SH-SY5Y (cell line): ENCODE data around the gene MOV10L1.

Experiments used
- GATA2 ChIP-seq: IDR thresholded peaks from 2 replicates; pipeline ENCODE4 v1.6.1; 2011; ENCODE audit warnings: mild to moderate bottlenecking, low read depth, low read length
- GATA3 ChIP-seq: IDR thresholded peaks from 2 replicates; pipeline ENCODE4 v1.6.1; 2011; ENCODE audit warnings: low read depth, mild to moderate bottlenecking, low read length, moderate library complexity

MOV10L1 gene

GRCh38 chr22:50056214-50056972, 33.4 kb upstream of the MOV10L1 start:
- TF ChIP-seq GATA3 (no peak), GATA2 (no peak)

- TF ChIP-seq GATA2 (no peak), GATA3 (no peak)
Measured at GRCh38 chr22:50057278-50058060, 32.3 kb upstream of the MOV10L1 start.

GRCh38 chr22:50058061-50058905, 31.5 kb upstream of the MOV10L1 start, which contains the start of gene TTLL8:
Gene TTLL8, minus strand, starts transcription at chr22:50058298.
- no peak for TF ChIP-seq GATA3
- no peak for TF ChIP-seq GATA2

DNA sequence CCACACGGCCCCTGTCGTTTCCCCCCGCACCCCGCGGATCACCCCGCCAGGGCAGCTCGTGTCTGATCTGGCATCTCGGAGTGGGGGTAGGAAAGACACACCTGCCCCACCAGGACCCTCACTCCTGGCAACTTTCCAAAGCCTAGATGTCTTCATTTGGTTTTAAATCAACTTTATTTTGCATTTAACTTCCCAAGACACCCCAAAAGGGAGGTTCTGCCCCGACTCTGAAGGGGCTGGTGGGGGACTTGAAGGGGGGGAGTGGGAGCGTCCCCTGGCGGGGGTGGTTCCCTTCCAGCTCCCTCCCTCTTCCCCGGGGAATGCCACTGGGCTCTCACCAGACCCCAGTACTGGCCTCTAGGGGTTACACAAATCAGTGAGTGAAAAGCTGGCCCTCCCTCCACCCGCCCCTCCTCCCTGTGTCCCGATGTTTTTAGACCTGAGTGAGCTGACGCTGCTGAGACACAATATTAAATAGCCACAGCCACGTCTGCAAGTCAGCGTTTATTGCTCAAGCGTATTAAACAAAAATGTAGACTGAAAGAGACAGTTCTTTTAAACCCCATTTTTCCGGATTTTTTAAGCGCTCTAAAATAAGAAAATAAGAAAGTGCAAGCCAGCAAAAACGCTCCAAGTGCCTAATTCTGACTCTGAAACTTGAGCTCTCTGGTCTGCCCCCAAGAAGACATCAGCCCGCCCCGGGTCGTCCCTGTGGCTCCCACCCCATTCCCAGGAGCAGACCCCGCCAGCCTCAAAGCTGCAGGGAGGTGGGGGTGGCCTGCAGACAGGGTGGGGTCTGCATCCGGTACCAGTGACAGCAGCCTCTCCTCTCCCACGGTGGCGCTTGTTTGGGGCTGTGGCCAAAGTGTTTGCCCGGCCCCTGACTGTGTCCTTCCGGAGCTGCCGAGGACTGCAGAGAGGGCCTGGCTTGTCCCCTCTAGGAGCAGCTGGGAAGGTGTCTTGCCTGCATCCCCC, 30.6 kb upstream of the MOV10L1 start:
- TF ChIP-seq GATA3 (no peak), GATA2 (no peak)

DNA sequence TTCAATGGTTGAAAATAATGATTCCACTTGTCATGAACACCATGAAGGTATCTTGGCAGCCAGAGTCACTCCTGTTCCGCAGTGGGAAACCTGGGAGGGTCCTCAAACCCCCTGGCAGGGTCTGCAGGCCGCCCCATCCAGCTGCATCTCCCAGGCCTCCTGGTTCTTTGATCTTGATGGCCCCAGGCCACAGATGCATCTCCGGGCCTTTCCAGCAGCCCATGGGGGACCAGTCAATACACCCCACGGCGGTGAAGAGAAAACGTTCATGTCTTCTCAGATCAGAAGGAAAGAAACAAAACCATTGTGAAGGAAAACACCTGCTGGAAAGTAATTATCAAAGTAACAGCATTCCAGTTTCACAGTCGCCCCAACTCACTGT, 29.9 kb upstream of the MOV10L1 start:
- no peak for TF ChIP-seq GATA3
- TF ChIP-seq GATA2: no peak

DNA sequence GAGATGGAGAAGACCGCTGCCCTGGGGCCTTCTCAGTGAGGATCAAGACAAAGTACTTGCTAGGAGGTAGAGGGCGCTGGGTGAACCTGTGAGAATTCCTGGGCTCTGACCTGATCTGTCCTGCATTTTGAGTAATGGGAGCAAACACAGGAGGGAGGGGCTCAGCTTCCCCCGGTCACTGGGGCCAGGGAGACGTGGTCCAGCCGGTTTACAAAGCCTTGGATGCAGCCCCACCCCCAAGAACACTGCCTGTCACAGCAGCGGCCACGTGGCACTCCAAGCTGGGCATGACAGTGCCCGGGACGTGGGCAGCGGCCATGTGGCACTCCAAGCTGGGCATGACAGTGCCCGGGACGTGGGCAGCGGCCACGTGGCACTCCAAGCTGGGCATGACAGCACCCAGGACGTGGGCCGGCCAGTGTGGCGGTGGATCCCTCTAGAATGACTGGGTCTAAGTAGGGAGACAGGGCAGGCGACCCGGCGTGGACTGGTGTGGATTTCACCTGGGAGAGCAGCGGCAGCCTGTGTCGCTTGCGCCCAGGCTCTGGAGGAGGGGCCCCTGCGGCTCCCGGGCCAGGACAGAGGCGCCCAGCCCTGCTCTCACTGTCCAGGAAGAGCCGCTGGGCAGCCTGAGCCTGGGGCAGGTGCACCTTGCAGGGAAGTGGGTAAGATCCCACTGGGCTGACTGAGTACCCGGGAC, 29.2 kb upstream of the MOV10L1 start:
- no peak for TF ChIP-seq GATA2

DNA sequence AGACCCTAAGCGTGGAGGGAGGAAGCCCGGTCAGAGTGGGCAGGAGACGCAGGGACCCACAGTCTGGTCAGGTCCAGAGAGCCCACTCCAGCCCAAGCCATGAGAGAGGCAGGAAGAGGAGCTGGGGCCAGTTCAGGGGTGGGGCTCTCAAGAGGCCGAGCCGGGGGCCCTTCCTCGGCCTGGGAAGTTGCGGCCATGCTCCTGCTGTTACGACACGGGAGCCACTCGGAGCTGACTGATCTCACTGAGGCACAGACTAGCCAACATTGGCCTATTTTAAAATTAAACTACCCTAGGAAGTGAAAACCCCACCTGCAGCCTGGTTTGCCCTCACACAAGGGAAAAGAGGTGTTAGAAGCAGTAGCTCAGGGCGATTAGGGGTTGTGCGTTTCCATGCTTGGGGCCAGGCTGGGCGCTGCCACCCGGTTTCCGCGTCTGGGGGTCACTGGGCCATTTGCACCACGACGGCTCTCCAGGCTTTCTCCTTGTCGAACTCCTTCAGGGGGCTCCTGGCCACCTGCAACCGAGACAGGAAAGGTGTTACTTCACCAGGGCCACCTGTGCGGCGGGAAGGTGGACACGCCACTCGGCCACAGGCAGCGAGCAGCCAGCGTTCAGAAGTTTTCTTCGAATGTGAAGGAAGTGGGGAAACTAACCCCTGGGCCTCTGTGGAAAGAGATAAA, 28.5 kb upstream of the MOV10L1 start:
- TF ChIP-seq GATA2 (no peak), GATA3 (no peak)

- TF ChIP-seq GATA3 (no peak), GATA2 (no peak)
Measured at GRCh38 chr22:50061824-50062355, 27.9 kb upstream of the MOV10L1 start.

DNA sequence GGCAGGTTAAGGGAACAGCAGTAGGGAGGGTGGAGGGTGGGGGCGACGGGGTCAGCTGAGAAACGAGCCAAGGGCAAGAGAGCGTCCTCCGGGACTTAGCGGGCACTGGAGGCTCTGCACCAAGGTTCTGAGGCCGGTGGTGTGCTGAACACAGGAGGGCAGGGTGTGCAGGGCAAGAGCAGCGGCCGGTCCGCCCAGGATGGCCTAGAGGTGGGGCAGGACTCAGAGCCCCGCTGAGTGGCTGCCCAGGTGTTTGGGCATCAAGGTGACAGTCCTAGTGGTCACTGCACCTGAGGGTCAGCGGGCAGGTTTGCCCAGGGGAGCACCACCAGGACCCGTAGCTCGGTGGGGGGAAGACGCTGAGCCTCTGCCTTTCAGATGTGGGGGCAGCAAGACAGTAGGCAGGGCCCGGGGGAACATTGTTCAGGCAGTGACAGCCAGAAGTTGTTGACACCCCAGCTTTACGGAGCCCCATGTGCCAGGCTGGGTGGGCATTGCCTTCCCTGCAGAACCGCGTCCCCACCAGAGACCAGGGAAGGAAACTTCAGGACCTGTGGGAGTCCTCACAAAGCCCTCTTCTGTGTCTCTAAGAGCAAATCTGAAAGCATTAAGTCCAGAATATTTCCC, 27.2 kb upstream of the MOV10L1 start:
- TF ChIP-seq GATA2: no peak
- TF ChIP-seq GATA3: no peak

DNA sequence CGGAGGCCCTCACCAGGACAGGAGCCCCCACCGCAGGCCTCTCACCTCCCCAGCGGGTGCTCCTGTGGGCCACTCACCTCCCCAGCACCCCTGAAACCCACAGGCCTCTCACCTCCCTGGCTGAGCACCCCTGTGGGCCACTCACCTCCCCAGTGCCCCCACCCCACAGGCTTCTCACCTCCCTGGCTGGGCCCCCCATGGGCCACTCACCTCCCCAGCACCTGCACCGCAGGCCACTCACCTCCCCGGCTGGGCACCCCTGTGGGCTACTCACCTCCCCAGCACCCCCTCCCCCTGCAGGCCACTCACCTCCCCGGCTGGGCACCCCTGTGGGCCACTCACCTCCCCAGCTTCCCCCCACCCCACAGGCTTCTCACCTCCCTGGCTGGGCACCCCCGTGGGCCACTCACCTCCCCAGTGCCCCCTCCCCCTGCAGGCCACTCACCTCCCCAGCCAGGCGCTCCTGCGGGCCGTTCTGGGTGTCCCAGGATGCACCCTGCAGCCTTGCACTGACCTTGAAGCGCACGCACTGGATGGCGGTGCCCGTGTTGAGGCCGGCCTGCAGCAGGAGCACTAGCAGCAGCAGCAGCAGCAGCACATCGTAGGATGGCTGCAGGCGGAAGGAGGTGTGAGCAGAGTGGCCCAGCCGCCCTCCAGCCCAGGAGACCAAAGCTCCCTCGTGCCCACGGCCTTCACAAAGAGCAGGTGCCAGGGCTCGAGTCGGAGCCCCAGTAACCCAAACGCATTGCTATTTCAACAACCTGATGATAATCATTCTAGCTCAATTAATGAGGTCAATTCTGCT, 26.0 kb upstream of the MOV10L1 start:
- TF ChIP-seq GATA3 (no peak), GATA2 (no peak)

DNA sequence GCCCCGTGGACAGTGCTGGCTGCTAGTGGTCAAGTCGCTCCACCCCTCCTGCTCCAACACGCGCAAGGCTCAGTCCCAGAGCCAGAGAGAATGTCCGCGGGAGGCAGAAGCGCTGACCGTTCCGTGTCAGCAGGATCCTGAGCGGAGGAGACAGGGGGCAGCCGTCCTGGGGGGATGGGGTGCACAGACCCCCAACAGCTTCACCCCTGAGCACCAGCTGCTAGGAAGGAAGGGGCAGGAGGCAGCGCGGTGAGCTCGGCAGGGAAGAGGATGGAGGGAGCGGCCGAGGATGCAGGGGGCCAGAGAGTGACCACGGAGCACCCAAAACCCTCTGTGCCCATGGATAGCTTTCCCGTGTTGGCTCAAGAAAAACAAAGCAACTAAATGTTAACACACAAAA, 25.4 kb upstream of the MOV10L1 start:
- TF ChIP-seq GATA2 (no peak), GATA3 (no peak)
